Left renal pelvis (tissue), 4 donors: ENCODE results near the gene BDP1. TPM values are rescaled to one million over a fixed set of nuclear protein-coding genes. Genes with fewer than 3 reads are reported as not detected.
"Not testable (repeated sequence)": the region's sequence is repeated elsewhere in the genome, so short reads cannot be mapped to it uniquely, and the experiment has no call there.

Experiments used
- DNase-seq, 4 donors: peaks; one replicate each; pipeline ENCODE4 v3.0.0-alpha.2; 2013; ENCODE audit warnings: low read depth in 4 of 4, low spot score in 3 of 4
- polyA plus RNA-seq, 4 donors: library from polyadenylated mRNA; unstranded; fragments of 120-200 nt; gene quantifications; one replicate each; pipeline ENCODE4 v1.2.1, GENCODE V29; 2013; ENCODE audit not compliant: insufficient read length in 4 of 4

BDP1 gene
- polyA plus RNA-seq, 4 donors = 34.3 to 47.2 (median 43.0) TPM

- DNase-seq = not testable (repeated sequence)
Measured at GRCh38 chr5:71552026-71552749, 96.7 kb downstream of the BDP1 start.

- no peak for DNase-seq
Measured at GRCh38 chr5:71563161-71563560, 107.7 kb downstream of the BDP1 start.

- no peak for DNase-seq
Measured at GRCh38 chr5:71564895-71565294, 109.4 kb downstream of the BDP1 start.

- no peak for DNase-seq
Measured at GRCh38 chr5:71569748-71570509, 114.5 kb downstream of the BDP1 start.

- DNase-seq = not testable (repeated sequence)
Measured at GRCh38 chr5:71571811-71572210, 116.4 kb downstream of the BDP1 start.

- DNase-seq = peak in 2 of 4 donors; percentile 6 to 8
Measured at GRCh38 chr5:71573591-71573990, 118.1 kb downstream of the BDP1 start.

GRCh38 chr5:71575588-71575987 is 120.1 kb downstream of the BDP1 start:
- DNase-seq = not testable (repeated sequence)

GRCh38 chr5:71576241-71576640 is 120.8 kb downstream of the BDP1 start:
- DNase-seq = no peak

GRCh38 chr5:71577839-71578238 is 122.4 kb downstream of the BDP1 start:
- DNase-seq = not testable (repeated sequence)

- DNase-seq = no peak
Measured at GRCh38 chr5:71582945-71583584, 127.6 kb downstream of the BDP1 start.

- DNase-seq = peak in 1 of 4 donors; percentile 3
Measured at GRCh38 chr5:71586052-71586940, 130.8 kb downstream of the BDP1 start.

- peak; percentile 69 to 85 (median 82) for DNase-seq
Measured at GRCh38 chr5:71586941-71587765, 131.7 kb downstream of the BDP1 start, which contains the start of gene MCCC2. Gene MCCC2, plus strand, starts transcription at chr5:71587340. Its CDS starts 86 bp downstream, at chr5:71587426.

- no peak for DNase-seq
Measured at GRCh38 chr5:71587766-71588532, 132.5 kb downstream of the BDP1 start.

GRCh38 chr5:71588533-71588885 is 133.1 kb downstream of the BDP1 start:
- DNase-seq = no peak

- DNase-seq = no peak
Measured at GRCh38 chr5:71589903-71590302, 134.5 kb downstream of the BDP1 start.

GRCh38 chr5:71591100-71591499 is 135.6 kb downstream of the BDP1 start:
- no peak for DNase-seq

- no peak for DNase-seq
Measured at GRCh38 chr5:71596169-71596568, 140.7 kb downstream of the BDP1 start.

- DNase-seq = no peak
Measured at GRCh38 chr5:71597001-71597400, 141.6 kb downstream of the BDP1 start.

- DNase-seq = no peak
Measured at GRCh38 chr5:71600783-71601182, 145.3 kb downstream of the BDP1 start.
